SH-SY5Y (cell line): Measurements from ENCODE around the gene NGDN.

Experiments used
- GATA2 ChIP-seq: IDR thresholded peaks from 2 replicates; pipeline ENCODE4 v1.6.1; 2011; ENCODE audit warnings: mild to moderate bottlenecking, low read depth, low read length
- GATA3 ChIP-seq: IDR thresholded peaks from 2 replicates; pipeline ENCODE4 v1.6.1; 2011; ENCODE audit warnings: low read depth, mild to moderate bottlenecking, low read length, moderate library complexity

DNA sequence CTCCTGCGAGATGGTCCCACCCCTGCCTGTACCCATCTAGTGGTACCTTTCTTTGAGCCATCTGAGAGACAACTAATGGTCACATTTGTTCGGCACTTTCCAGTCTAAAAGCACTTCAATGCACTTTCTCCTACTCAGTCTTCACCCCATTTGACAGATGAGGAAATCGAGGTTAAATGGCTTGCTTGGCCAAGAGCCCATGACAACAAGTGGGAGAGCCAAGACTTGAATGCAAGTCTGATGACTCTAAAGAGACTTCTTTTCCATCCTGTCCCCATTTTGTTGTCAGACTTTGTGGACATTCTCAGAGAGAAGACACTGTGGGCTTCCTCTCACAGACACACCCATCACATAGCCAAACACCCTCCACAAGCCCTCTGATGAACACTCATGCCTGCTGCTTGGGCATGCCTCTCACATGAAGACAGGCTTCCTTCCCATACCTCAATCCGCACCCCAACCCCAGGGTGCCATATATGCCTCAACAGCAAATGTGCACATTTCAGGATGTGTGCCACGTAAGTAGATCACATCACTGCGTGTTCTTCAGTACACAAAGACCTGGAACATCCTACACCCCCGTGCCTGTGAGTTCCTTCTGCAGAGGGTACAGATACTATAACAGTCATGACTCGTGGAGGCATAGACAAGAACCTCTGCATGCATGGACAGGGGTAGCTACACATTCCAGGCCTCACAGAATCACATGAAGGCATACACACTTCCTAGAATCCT lies 34.8 kb upstream of the NGDN start:
- no peak for TF ChIP-seq GATA2
- TF ChIP-seq GATA3 = no peak
